Suppressor macrophage (primary cell): ENCODE results near the gene CLEC2L.

Experiments used
- DNase-seq, 4 experiments: peaks; one replicate each; pipeline ENCODE4 v3.0.0-alpha.2; 2020 to 2022

Gene CLEC2L

GRCh38 chr7:139557857-139558581, 34.5 kb downstream of the CLEC2L start:
- DNase-seq, result no peak

- DNase-seq, result no peak
These were observed 36.0 kb downstream of the CLEC2L start for GRCh38 chr7:139559364-139560105.

GRCh38 chr7:139560199-139560598, 36.7 kb downstream of the CLEC2L start:
- no peak for DNase-seq

GRCh38 chr7:139560678-139561077, 37.2 kb downstream of the CLEC2L start:
- no peak for DNase-seq

- no peak for DNase-seq
These were observed 39.0 kb downstream of the CLEC2L start for GRCh38 chr7:139562491-139562890.

- DNase-seq, result peak; percentile 26 to 58 (median 50)
These were observed 39.6 kb downstream of the CLEC2L start for GRCh38 chr7:139562961-139563565.

GRCh38 chr7:139563856-139564255, 40.4 kb downstream of the CLEC2L start:
- DNase-seq, result no peak

- no peak for DNase-seq
These were observed 42.6 kb downstream of the CLEC2L start for GRCh38 chr7:139566075-139566474.

- no peak for DNase-seq
These were observed 43.5 kb downstream of the CLEC2L start for GRCh38 chr7:139566736-139567646.

GRCh38 chr7:139567647-139568345, 44.3 kb downstream of the CLEC2L start:
- DNase-seq, result no peak

- DNase-seq, result no peak
These were observed 44.8 kb downstream of the CLEC2L start for GRCh38 chr7:139568346-139568675.

GRCh38 chr7:139568813-139569490, 45.5 kb downstream of the CLEC2L start:
- DNase-seq, result no peak

- DNase-seq, result no peak
These were observed 46.6 kb downstream of the CLEC2L start for GRCh38 chr7:139570119-139570518.

- DNase-seq, result no peak
These were observed 47.1 kb downstream of the CLEC2L start for GRCh38 chr7:139570626-139571025.

- DNase-seq, result no peak
These were observed 47.7 kb downstream of the CLEC2L start for GRCh38 chr7:139571190-139571589.

GRCh38 chr7:139571651-139572050, 48.2 kb downstream of the CLEC2L start:
- DNase-seq, result no peak

- no peak for DNase-seq
These were observed 48.6 kb downstream of the CLEC2L start for GRCh38 chr7:139572071-139572470.

- no peak for DNase-seq
These were observed 49.4 kb downstream of the CLEC2L start for GRCh38 chr7:139572704-139573385.

- DNase-seq, result no peak
These were observed 50.4 kb downstream of the CLEC2L start for GRCh38 chr7:139573871-139574270.

GRCh38 chr7:139574618-139575337, 51.3 kb downstream of the CLEC2L start:
- DNase-seq, result no peak
